GM06990 (cell line): ENCODE data around the gene ELAPOR1.

Experiments
- DNase-seq: peaks from one replicate; pipeline ENCODE4 v3.0.0-alpha.2; 2011; ENCODE audit not compliant: insufficient read length; ENCODE audit errors: extremely low read depth
- H3K27me3 ChIP-seq: replicated peaks from 2 replicates; pipeline ENCODE4 v1.6.0; 2011; ENCODE audit warnings: low read length; ENCODE audit not compliant: control insufficient read depth, insufficient read depth
- H3K36me3 ChIP-seq: 2 replicates; pipeline ENCODE4 v1.5.1; 2011; ENCODE audit warnings: low read length; ENCODE audit not compliant: control insufficient read depth, insufficient read depth
- H3K4me3 ChIP-seq: replicated peaks from 2 replicates; pipeline ENCODE4 v1.5.1; 2011; ENCODE audit warnings: low read depth, mild to moderate bottlenecking, control low read depth, low read length
- CTCF ChIP-seq: IDR thresholded peaks from 2 replicates; pipeline ENCODE4 v1.5.1; 2011; ENCODE audit warnings: low read length, control low read depth, mild to moderate bottlenecking, inconsistent platforms; ENCODE audit not compliant: insufficient read depth, poor library complexity, severe bottlenecking

The ELAPOR1 gene

DNA sequence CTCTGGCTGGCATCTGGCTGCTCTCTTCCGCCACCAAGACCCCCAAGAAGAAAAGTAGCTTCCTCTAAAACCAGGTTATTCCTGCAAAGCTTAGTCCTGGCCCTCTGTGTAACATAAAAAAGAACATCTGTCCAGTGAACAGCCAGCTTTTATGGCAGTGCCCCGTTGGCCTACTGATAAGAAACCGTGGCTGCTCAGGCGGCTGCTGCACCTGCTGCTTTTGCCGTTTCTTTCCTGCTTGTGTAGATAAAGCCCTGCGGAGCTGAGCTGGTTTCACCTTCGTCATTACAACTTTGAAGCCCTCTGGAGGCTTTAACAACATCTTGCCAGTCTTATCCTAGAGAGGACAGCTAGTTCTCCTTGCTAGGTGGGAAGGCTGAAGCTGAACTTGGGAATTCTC lies 20.5 kb downstream of the ELAPOR1 start:
- Histone ChIP-seq H3K27me3 (no peaks in the 10 kb centered on the region), H3K4me3 (no peak overlapping the region), H3K36me3 (no peaks in the 10 kb centered on the region)
- TF ChIP-seq CTCF = no peak
- DNase-seq = no peak

- no peaks in the 10 kb centered on the region for H3K27me3 ChIP-seq
- no peak for DNase-seq
- no peak for TF ChIP-seq CTCF
- H3K36me3 ChIP-seq = no peaks in the 10 kb centered on the region
- H3K4me3 ChIP-seq = no peak overlapping the region
These were observed 22.0 kb downstream of the ELAPOR1 start for GRCh38 chr1:109135940-109136339.

DNA sequence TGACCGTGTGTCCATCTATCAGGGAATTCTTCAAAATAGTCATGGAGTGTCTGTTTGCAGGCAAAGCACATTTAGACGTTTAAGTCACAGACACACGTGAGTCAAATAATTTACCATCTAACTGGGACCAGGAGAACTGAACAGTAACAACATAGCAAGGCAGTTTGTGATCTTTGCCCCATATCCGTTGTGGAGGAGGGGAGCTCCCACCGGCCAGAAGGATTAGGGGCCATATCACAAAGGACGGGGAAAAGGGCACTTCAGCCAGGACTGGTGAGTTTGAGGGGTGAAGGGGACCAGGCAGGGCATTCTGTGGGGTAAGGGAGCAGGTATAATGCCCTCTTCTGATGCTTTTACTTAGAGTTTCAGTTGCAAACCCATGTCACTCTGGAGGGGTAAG lies 22.9 kb downstream of the ELAPOR1 start:
- Histone ChIP-seq H3K4me3 (no peak overlapping the region), H3K36me3 (no peaks in the 10 kb centered on the region), H3K27me3 (no peaks in the 10 kb centered on the region)
- TF ChIP-seq CTCF = no peak
- DNase-seq = no peak

DNA sequence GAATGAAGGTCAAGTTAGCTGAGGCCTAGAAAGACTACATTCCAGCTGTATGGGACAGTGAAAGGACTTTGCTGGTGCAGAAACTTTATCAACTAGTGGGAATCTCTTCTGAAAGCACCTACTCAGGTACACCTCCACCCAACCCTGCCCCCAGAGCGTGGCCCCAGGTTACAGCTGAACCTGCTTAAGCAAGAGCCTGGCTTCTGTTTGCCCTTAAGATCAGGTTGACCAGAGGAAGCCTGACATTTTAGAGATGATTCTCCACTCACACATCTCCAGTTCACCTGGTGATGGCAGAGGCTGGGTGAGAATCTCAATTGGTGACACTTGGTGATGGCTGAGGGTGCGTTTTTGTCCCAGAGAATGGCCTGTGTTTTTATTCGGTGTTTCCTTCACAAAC lies 24.0 kb downstream of the ELAPOR1 start:
- TF ChIP-seq CTCF = no peak
- DNase-seq = no peak
- Histone ChIP-seq H3K4me3 (no peak overlapping the region), H3K36me3 (no peaks in the 10 kb centered on the region), H3K27me3 (no peaks in the 10 kb centered on the region)

- H3K4me3 ChIP-seq = no peak overlapping the region
- H3K27me3 ChIP-seq = no peaks in the 10 kb centered on the region
- TF ChIP-seq CTCF = no peak
- no peaks in the 10 kb centered on the region for H3K36me3 ChIP-seq
- DNase-seq = no peak
These were observed 24.4 kb downstream of the ELAPOR1 start for GRCh38 chr1:109138358-109138757.

- no peak for TF ChIP-seq CTCF
- no peak for DNase-seq
These were observed 26.5 kb downstream of the ELAPOR1 start for GRCh38 chr1:109140392-109140791.

More at GRCh38 chr1:109140392-109140791, 26.5 kb downstream of the ELAPOR1 start:
- Histone ChIP-seq H3K27me3 (no peaks in the 10 kb centered on the region), H3K4me3 (no peak overlapping the region), H3K36me3 (no peaks in the 10 kb centered on the region)
